Mucosa of rectum (tissue), 2 donors: ENCODE results near the gene GRK4.
A peak's percentile ranks its signal among the peaks of the same experiment; 100 is the strongest.
"Not testable (repeated sequence)": the region's sequence is repeated elsewhere in the genome, so short reads cannot be mapped to it uniquely, and the experiment has no call there.

Experiments used
- H3K27ac ChIP-seq, 2 donors: one replicate each; pipeline ENCODE4 v1.7.0; 2013; ENCODE audit warnings: inconsistent platforms in 2 of 2, low read depth in 2 of 2, low read length in 2 of 2
- H3K27me3 ChIP-seq, 2 donors: one replicate each; pipeline ENCODE4 v1.7.0; 2013; ENCODE audit warnings: low read length in 2 of 2; ENCODE audit not compliant: control insufficient read depth in 2 of 2, insufficient read depth in 2 of 2
- H3K36me3 ChIP-seq, 2 donors: one replicate each; pipeline ENCODE4 v1.7.0; 2013; ENCODE audit warnings: low read length in 2 of 2; ENCODE audit not compliant: control insufficient read depth in 2 of 2, insufficient read depth in 2 of 2
- H3K4me1 ChIP-seq, 2 donors: one replicate each; pipeline ENCODE4 v1.7.0; 2013; ENCODE audit warnings: low read length in 2 of 2, mild to moderate bottlenecking in 1 of 2; ENCODE audit not compliant: control insufficient read depth in 2 of 2, insufficient read depth in 2 of 2
- H3K4me3 ChIP-seq, 2 donors: one replicate each; pipeline ENCODE4 v1.7.0; 2013; ENCODE audit warnings: low read length in 2 of 2
- H3K9ac ChIP-seq, 2 donors: one replicate each; pipeline ENCODE4 v1.7.0; 2013; ENCODE audit warnings: low read length in 2 of 2, low read depth in 1 of 2, mild to moderate bottlenecking in 1 of 2
- H3K9me3 ChIP-seq, 2 donors: one replicate each; pipeline ENCODE4 v1.7.0; 2013; ENCODE audit warnings: low read length in 2 of 2; ENCODE audit not compliant: control insufficient read depth in 2 of 2
- donor health status: healthy.
- donor health status: Normal muscosa, but diverticular disease.

GRK4 gene

GRCh38 chr4:2949782-2950125, 13.6 kb upstream of the GRK4 start:
- Histone ChIP-seq H3K9ac (no peak overlapping the region), H3K27ac (no peak overlapping the region), H3K9me3 (no peaks in the 10 kb centered on the region)

GRCh38 chr4:2950221-2950989, 13.0 kb upstream of the GRK4 start:
- Histone ChIP-seq H3K9ac (no peak overlapping the region), H3K4me3 (no peak overlapping the region), H3K4me1 (no peaks in the 10 kb centered on the region), H3K36me3 (peaks cover 69 to 75% of the 10 kb centered on the region in 2 donors), H3K27ac (no peak overlapping the region), H3K9me3 (no peaks in the 10 kb centered on the region), H3K27me3 (no peaks in the 10 kb centered on the region)

More at GRCh38 chr4:2949782-2950125, 13.6 kb upstream of the GRK4 start:
- H3K4me3 ChIP-seq = no peak overlapping the region
- no peaks in the 10 kb centered on the region for H3K4me1 ChIP-seq
- no peaks in the 10 kb centered on the region for H3K27me3 ChIP-seq
- peaks cover 75 to 81% of the 10 kb centered on the region in 2 donors for H3K36me3 ChIP-seq

- Histone ChIP-seq H3K36me3 (peaks cover 48 to 66% of the 10 kb centered on the region in 2 donors), H3K9me3 (no peaks in the 10 kb centered on the region), H3K4me1 (no peaks in the 10 kb centered on the region), H3K9ac (no peak overlapping the region), H3K27me3 (no peaks in the 10 kb centered on the region), H3K27ac (no peak overlapping the region), H3K4me3 (no peak overlapping the region)
These were observed 9.9 kb upstream of the GRK4 start for GRCh38 chr4:2953496-2953895.

- Histone ChIP-seq H3K4me3 (no peak overlapping the region), H3K27me3 (no peaks in the 10 kb centered on the region), H3K27ac (no peak overlapping the region), H3K9me3 (no peaks in the 10 kb centered on the region), H3K9ac (no peak overlapping the region), H3K4me1 (no peaks in the 10 kb centered on the region), H3K36me3 (peaks cover 43 to 61% of the 10 kb centered on the region in 2 donors)
These were observed 8.8 kb upstream of the GRK4 start for GRCh38 chr4:2954358-2955185.

GRCh38 chr4:2955186-2956044, 8.0 kb upstream of the GRK4 start:
- H3K36me3 ChIP-seq = peaks cover 34 to 53% of the 10 kb centered on the region in 2 donors
- H3K4me3 ChIP-seq, H3K27ac ChIP-seq: not testable (repeated sequence)

GRCh38 chr4:2958446-2958845, 4.9 kb upstream of the GRK4 start:
- H3K4me3 ChIP-seq = no peak overlapping the region
- H3K27ac ChIP-seq = no peak overlapping the region
- H3K27me3 ChIP-seq = no peaks in the 10 kb centered on the region
- peaks cover 11% of the 10 kb centered on the region in 2 donors for H3K4me1 ChIP-seq
- no peak overlapping the region for H3K9ac ChIP-seq
- no peaks in the 10 kb centered on the region for H3K9me3 ChIP-seq
- H3K36me3 ChIP-seq = peaks cover 15 to 29% of the 10 kb centered on the region in 2 donors

More at GRCh38 chr4:2955186-2956044, 8.0 kb upstream of the GRK4 start:
- H3K4me1 ChIP-seq, H3K27me3 ChIP-seq, H3K9me3 ChIP-seq, H3K9ac ChIP-seq: not testable (repeated sequence)

GRCh38 chr4:2960450-2960849, 2.9 kb upstream of the GRK4 start:
- peaks cover 15 to 17% of the 10 kb centered on the region in 2 donors for H3K4me1 ChIP-seq
- peaks cover 10 to 19% of the 10 kb centered on the region in 2 donors for H3K36me3 ChIP-seq
- H3K4me3 ChIP-seq, H3K27ac ChIP-seq, H3K27me3 ChIP-seq, H3K9me3 ChIP-seq, H3K9ac ChIP-seq: not testable (repeated sequence)

- H3K4me3 ChIP-seq = peak overlapping the region; percentile 7 to 95
- H3K27ac ChIP-seq = no peak overlapping the region
- H3K36me3 ChIP-seq = peaks cover 6 to 11% of the 10 kb centered on the region in 2 donors
- no peaks in the 10 kb centered on the region for H3K9me3 ChIP-seq
- H3K4me1 ChIP-seq = peaks cover 15 to 17% of the 10 kb centered on the region in 2 donors
- peak overlapping the region in 1 of 2 donors; percentile 0 for H3K9ac ChIP-seq
- no peaks in the 10 kb centered on the region for H3K27me3 ChIP-seq
These were observed 2.0 kb upstream of the GRK4 start for GRCh38 chr4:2961421-2961810.

- Histone ChIP-seq H3K9ac (peak overlapping the region; percentile 77 to 79), H3K4me3 (peak overlapping the region; percentile 86 to 95), H3K27me3 (no peaks in the 10 kb centered on the region), H3K27ac (peak overlapping the region in 1 of 2 donors; percentile 89), H3K9me3 (no peaks in the 10 kb centered on the region), H3K36me3 (peaks cover 6 to 8% of the 10 kb centered on the region in 2 donors), H3K4me1 (peaks cover 15 to 17% of the 10 kb centered on the region in 2 donors)
These were observed 1.4 kb upstream of the GRK4 start for GRCh38 chr4:2961811-2962441.
